ENCODE results near the gene RNF214. TPM values are rescaled to one million over a fixed set of nuclear protein-coding genes. Genes with fewer than 3 reads are reported as not detected.

The RNF214 gene
- total and polyA plus RNA-seq, 2 of the 13 experiments (the other 11 are each of a cell fraction or from before 2014, with no cell fraction given) = 10.7 to 12.6 TPM

DNA sequence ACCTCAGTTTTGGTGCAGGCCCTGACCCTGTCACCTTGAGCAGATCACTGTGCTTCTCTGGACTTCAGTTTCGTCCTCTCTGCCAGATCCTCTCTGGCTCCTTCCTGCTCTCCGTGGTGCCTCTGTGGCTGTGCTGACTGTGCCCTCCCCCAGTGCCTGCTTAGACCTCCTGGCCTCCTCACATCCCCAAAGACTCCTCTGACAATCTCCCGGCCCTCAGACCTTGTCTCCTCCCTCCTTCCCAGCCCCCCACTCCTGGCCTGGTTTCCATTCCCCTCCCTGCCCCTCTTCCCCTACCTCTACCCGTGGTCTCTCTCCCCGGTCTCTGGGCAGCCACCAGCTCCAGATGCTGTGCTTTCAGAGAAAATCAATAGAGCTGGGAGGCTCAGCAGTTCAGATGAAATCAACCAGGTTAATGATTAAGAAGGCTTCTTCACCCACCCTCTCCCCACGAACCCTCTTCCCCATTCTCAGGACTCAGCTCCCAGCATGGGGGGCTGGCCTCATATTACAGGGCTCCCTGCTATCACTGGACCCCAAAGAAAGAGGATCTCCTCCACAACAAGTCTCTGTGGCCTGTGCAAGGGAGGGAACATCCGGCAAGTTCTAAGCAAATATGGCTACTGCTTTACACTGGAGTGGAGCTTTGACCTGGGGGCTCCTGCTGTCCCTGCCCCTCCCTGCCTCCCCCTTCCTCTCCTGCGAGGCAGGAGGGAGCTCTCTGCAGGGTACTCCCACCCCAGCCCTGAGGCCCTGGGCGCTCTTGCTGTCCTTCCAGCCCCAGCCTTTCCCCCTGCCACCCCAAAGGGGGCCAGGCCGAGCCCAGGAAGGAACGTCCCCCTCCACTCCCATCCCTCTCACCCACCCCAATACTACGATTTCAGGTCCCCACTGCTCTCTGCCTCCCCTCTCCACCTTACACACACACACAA lies 67.1 kb downstream of the RNF214 start (continued):
- TF ChIP-seq ZNF207 (IDR thresholded peaks at IDR 0.05; ENCODE audit: borderline replicate concordance) (no peak), PRPF4 (IDR thresholded peaks at IDR 0.05; ENCODE audit: low read depth, low read length, poor library complexity, severe bottlenecking) (no peak), TEAD2 (CRISPR knock-in tag; IDR thresholded peaks at IDR 0.05) (no peak), NCOR1 (IDR thresholded peaks at IDR 0.05; ENCODE audit: borderline replicate concordance, low read length) (peak; percentile 74; the same call in 1 of the 2 replicates), CREB1 (IDR thresholded peaks at IDR 0.05) (no peak), CREB1 (CRISPR knock-in tag; IDR thresholded peaks at IDR 0.05) (no peak), PTBP1 (IDR thresholded peaks at IDR 0.05; ENCODE audit: low read depth, low read length, poor library complexity, severe bottlenecking) (no peak), KLF13 (CRISPR knock-in tag; IDR thresholded peaks at IDR 0.05) (no peak), CREM (IDR thresholded peaks at IDR 0.05) (peak; percentile 39; the same call in 1 of the 2 replicates), CREM (CRISPR knock-in tag; IDR thresholded peaks at IDR 0.05) (no peak)
- TF ChIP-seq, protein P1, sequence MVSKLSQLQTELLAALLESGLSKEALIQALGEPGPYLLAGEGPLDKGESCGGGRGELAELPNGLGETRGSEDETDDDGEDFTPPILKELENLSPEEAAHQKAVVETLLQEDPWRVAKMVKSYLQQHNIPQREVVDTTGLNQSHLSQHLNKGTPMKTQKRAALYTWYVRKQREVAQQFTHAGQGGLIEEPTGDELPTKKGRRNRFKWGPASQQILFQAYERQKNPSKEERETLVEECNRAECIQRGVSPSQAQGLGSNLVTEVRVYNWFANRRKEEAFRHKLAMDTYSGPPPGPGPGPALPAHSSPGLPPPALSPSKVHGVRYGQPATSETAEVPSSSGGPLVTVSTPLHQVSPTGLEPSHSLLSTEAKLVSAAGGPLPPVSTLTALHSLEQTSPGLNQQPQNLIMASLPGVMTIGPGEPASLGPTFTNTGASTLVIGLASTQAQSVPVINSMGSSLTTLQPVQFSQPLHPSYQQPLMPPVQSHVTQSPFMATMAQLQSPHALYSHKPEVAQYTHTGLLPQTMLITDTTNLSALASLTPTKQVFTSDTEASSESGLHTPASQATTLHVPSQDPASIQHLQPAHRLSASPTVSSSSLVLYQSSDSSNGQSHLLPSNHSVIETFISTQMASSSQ (IDR thresholded peaks at IDR 0.05; ENCODE audit: low read depth) = peak; percentile 95
- TF ChIP-seq, protein P1 (CRISPR knock-in tag; IDR thresholded peaks at IDR 0.05; ENCODE audit: borderline replicate concordance) = peak; percentile 97; the same call in 1 of the 2 replicates
- TF ChIP-seq, protein P2, sequence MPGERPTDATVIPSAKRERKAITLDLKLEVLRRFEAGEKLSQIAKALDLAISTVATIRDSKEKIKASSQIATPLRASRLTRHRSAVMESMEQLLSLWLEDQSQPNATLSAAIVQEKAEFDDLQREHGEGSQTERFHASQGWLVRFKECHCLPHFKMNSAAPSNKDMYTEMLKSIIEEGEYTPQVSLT (CRISPR knock-in tag; IDR thresholded peaks at IDR 0.05; ENCODE audit: borderline replicate concordance, low read depth) = no peak
- TF ChIP-seq, protein P3, sequence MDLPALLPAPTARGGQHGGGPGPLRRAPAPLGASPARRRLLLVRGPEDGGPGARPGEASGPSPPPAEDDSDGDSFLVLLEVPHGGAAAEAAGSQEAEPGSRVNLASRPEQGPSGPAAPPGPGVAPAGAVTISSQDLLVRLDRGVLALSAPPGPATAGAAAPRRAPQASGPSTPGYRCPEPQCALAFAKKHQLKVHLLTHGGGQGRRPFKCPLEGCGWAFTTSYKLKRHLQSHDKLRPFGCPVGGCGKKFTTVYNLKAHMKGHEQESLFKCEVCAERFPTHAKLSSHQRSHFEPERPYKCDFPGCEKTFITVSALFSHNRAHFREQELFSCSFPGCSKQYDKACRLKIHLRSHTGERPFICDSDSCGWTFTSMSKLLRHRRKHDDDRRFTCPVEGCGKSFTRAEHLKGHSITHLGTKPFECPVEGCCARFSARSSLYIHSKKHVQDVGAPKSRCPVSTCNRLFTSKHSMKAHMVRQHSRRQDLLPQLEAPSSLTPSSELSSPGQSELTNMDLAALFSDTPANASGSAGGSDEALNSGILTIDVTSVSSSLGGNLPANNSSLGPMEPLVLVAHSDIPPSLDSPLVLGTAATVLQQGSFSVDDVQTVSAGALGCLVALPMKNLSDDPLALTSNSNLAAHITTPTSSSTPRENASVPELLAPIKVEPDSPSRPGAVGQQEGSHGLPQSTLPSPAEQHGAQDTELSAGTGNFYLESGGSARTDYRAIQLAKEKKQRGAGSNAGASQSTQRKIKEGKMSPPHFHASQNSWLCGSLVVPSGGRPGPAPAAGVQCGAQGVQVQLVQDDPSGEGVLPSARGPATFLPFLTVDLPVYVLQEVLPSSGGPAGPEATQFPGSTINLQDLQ (CRISPR knock-in tag; IDR thresholded peaks at IDR 0.05) = no peak
- TF ChIP-seq, protein P4, sequence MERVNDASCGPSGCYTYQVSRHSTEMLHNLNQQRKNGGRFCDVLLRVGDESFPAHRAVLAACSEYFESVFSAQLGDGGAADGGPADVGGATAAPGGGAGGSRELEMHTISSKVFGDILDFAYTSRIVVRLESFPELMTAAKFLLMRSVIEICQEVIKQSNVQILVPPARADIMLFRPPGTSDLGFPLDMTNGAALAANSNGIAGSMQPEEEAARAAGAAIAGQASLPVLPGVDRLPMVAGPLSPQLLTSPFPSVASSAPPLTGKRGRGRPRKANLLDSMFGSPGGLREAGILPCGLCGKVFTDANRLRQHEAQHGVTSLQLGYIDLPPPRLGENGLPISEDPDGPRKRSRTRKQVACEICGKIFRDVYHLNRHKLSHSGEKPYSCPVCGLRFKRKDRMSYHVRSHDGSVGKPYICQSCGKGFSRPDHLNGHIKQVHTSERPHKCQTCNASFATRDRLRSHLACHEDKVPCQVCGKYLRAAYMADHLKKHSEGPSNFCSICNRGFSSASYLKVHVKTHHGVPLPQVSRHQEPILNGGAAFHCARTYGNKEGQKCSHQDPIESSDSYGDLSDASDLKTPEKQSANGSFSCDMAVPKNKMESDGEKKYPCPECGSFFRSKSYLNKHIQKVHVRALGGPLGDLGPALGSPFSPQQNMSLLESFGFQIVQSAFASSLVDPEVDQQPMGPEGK (CRISPR knock-in tag; IDR thresholded peaks at IDR 0.05) = peak; percentile 98

Measured in HepG2 (cell line).